Measurements from ENCODE around the gene UGT1A1.

DNA sequence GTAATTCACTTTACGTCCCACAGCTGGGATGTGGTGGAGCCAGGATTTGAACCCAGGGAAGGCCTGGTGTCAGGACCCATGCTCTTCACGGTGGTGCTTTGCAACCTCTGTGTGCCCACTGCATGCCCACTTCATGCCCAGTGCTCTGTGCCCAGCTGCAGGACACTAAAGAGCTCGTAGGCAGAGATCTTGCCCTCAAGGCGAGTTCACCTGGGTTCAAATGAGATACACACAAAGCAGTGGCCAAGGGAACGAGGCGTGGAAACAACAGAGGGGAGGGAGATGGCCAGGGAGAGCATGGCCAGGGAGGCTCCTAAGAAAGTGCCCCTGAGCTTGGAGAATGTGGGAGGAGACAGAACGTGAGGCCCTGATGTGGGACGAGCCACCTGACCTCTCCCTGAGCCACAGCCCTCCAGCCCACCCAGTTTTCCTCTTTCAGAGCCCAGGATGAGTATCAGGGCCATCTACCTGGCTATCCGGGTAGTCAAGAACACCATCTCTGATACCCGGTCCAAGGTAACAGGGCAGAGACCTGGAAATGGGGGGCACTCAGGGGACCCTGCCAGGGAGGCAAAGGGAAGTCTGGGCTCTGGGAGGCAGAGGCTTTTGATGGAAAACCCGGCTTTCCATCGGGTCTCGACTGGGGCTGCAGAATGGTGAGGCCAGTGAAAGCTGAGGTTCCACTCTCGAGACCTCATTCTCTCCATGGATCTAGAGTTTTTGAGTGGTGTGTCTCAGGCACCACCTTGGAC lies 38.4 kb downstream of the UGT1A1 start:
- TF ChIP-seq, protein P1, sequence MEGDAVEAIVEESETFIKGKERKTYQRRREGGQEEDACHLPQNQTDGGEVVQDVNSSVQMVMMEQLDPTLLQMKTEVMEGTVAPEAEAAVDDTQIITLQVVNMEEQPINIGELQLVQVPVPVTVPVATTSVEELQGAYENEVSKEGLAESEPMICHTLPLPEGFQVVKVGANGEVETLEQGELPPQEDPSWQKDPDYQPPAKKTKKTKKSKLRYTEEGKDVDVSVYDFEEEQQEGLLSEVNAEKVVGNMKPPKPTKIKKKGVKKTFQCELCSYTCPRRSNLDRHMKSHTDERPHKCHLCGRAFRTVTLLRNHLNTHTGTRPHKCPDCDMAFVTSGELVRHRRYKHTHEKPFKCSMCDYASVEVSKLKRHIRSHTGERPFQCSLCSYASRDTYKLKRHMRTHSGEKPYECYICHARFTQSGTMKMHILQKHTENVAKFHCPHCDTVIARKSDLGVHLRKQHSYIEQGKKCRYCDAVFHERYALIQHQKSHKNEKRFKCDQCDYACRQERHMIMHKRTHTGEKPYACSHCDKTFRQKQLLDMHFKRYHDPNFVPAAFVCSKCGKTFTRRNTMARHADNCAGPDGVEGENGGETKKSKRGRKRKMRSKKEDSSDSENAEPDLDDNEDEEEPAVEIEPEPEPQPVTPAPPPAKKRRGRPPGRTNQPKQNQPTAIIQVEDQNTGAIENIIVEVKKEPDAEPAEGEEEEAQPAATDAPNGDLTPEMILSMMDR (IDR thresholded peaks at IDR 0.05; ENCODE audit: extremely low read depth in 1 of 2, insufficient read depth in 1 of 2, low read depth in 1 of 2, low read length in 2 of 2): no peak
- no peak for TF ChIP-seq JUN (IDR thresholded peaks at IDR 0.05; ENCODE audit: borderline replicate concordance, insufficient read depth, insufficient read length, low read depth)
- TF ChIP-seq, protein P2, sequence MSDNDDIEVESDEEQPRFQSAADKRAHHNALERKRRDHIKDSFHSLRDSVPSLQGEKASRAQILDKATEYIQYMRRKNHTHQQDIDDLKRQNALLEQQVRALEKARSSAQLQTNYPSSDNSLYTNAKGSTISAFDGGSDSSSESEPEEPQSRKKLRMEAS (IDR thresholded peaks at IDR 0.05; ENCODE audit: insufficient read depth, insufficient read length): no peak

Measured in endothelial cell of umbilical vein (primary cell).